Activated CD4-positive, CD25-positive, alpha-beta regulatory T cell treated with anti-CD3 and anti-CD28 coated beads, Interleukin-2, amount 50 U/mL, for 16 hours (primary cell): ENCODE data around the gene HES5.
"Not testable (repeated sequence)": the region's sequence is repeated elsewhere in the genome, so short reads cannot be mapped to it uniquely, and the experiment has no call there.

ENCODE experiments used
- DNase-seq: peaks from one replicate; pipeline ENCODE4 v3.0.0-alpha.2; 2020; ENCODE audit warnings: low read depth, low spot score

Gene HES5

DNA sequence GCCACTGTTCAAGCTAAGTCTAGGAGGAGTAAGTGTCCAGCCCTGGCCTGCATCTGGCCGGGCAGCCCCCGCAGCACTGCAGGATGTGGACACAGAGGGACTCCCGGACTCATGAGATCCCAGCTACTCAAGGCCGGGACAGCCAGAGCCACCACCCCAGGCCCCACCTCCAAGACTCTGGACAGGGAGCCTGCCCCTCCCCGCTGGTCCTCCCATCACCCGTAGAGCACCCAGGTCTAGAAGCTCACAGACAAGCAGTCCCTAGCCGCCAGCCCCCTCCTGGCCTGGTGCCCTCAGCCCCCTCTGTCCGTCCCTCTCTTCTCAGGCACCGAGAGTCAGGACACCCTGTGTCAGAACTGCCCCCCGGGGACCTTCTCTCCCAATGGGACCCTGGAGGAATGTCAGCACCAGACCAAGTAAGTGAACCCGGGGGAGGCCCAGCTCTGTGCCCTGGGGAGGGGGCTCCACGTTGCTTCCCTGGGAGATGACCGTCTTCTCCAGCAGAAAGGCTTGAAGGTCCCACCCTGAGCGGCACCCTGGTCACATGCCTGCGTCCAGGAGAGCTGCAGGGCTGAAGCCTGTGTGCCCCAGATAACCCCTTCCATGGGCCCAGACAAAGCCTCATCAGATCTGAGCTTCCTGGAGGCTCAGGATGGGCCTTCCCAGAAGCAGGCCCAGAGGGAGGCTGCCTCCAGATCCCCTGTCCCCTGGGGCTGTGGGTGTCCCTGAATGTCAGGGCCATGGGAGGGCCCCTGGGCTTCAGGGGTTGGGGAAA lies 30.4 kb upstream of the HES5 start:
- DNase-seq = no peak

DNA sequence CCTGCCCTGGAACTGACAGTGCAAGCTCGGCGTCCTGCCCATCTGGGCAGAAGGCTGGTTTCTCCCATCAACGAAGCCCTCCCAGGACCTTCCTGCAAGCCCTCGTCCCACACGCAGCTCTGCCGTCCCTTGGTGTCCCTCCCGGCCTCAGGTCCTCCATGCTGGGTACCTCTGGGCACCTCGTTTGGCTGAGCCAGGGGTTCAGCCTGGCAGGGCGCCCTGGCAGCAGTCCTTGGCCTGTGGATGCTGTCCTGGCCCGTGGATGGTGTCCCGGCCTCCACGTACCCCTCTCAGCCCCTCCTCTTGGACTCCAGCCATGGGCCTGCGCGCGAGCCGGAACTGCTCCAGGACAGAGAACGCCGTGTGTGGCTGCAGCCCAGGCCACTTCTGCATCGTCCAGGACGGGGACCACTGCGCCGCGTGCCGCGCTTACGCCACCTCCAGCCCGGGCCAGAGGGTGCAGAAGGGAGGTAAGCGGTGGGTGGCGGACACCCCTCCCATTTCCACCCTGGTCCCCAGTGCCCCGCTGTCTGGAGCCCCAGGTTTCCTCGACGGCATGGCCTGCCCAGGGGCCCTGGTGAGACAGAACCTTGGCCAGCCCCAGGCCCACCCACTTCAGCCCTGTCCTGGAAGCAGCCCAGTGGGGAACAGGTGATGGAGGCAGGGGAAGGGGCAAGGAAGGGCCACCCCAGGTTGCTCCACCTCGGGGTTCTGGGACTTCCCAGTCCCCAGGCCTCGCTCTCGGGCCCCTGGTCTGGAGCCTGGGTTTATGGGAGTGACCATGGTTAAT lies 29.6 kb upstream of the HES5 start:
- no peak for DNase-seq

DNA sequence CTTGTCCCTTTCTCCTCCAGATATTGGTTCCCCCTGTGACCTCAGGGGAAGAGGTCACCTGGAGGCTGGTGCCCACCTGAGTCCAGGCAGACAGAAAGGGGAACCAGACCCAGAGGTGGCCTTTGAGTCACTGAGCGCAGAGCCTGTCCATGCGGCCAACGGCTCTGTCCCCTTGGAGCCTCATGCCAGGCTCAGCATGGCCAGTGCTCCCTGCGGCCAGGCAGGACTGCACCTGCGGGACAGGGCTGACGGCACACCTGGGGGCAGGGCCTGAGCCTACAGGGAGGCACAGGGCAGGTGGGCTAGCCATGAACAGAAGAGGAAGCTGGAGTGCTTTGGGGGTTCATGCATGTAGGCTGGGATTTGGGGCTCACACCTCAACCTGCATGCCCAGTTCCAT lies 28.8 kb upstream of the HES5 start:
- no peak for DNase-seq

DNA sequence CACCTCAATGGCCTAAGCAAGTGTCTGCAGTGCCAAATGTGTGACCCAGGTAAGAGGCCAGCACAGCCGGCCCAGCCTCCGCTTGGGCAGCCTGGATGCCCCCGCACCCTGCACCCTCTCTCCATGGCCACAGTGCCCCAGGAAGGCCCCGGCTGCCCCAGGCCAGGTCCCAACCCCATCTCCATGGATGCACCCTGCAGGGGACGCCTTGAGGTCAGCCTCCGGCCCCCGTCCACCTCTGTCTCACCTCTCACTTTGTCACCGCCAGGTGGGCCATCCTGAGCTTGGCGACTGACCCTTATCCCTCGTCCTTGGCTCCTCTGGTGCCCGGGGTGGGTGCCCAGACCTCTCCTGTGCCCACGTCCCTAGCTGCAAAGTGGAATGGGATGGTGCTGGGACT lies 28.4 kb upstream of the HES5 start:
- DNase-seq = no peak

DNA sequence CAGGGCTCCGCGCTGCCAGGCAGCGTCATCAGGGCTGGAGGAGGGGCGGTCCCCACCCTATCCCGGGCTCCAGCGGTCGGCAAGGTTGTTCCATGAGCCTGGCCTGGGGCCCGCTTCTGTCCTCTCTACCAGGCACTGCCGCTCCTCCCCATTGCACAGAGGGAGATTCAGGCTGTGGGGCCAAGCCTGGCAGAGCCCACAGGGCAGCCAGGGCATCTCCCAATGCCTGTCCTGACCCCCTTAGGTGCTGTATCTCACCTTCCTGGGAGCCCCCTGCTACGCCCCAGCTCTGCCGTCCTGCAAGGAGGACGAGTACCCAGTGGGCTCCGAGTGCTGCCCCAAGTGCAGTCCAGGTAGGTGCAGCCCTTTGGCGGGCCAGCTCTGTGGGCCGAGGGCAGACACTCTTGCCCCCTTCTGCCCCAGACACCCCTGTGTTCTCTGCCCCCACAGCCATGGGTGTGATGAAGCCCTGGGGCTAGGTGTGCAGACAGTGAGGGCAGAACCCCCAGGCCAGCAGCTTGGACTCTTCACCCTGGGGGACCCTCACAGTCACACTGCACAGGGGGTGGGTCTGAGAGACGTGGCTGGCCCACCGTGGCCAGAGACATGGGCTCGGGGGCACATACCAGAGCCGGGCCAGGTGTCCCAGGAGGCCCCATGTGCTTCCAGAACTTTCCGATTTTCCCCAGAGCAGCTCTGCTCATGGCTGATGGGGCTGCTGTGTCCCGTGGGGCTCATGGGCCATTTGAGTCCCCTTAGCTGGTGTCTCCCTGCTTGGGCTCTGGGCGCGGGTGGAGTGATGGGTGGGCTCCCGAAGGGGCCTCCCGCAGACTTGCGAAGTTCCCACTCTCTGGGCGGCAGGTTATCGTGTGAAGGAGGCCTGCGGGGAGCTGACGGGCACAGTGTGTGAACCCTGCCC lies 27.7 kb upstream of the HES5 start:
- no peak for DNase-seq

DNA sequence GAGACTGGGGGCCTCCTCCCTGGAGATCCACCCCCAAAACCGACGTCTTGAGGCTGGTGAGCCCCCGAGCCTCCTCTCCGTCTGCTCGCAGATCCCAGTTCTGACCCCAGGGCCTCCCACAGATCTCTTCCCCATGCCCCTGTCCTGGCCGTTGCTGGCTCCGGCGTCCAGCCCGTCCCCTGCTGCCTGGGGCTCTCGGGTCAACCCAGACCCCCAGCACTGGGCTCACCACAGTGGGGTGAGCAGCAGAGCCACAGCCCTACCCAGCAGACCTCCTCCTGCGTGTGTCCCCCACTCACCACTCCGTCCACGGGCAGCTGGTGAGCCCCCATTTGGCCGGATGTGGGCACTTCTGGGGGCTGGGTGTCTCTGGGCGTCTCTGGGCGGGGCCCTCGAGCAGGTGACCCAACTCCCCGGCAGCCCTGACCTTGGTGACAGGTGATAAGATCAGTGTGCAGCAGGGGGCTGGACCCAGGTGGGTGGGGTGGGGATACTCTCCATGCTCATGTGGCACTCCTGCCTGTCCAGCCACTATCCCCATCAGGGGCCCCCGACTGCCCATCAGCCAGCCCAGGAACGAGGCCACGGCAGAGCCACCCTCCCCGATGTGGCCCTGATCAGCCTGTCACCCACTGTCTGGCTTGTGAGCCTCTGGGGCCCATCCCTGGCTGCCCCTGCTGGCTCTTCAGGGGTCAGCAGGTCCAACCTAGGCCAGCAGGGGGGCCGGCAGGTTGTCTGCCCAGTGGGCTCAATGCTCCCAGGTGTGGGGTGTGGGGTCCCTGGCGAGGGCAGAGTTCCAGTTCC lies 26.8 kb upstream of the HES5 start:
- no peak for DNase-seq

DNA sequence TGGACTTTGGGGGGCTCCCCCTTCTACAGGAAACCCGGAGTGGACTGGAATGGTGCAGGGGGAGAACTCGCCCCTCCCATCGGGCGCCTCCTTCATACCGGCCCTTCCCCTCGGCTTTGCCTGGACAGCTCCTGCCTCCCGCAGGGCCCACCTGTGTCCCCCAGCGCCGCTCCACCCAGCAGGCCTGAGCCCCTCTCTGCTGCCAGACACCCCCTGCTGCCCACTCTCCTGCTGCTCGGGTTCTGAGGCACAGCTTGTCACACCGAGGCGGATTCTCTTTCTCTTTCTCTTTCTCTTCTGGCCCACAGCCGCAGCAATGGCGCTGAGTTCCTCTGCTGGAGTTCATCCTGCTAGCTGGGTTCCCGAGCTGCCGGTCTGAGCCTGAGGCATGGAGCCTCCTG lies 26.2 kb upstream of the HES5 start, which contains the start of gene TNFRSF14:
TNFRSF14 (plus strand) TSS at position 95 of the 401 bp plus-strand sequence; CDS start at position 389, 294 bp downstream.
- peak; percentile 55 for DNase-seq

DNA sequence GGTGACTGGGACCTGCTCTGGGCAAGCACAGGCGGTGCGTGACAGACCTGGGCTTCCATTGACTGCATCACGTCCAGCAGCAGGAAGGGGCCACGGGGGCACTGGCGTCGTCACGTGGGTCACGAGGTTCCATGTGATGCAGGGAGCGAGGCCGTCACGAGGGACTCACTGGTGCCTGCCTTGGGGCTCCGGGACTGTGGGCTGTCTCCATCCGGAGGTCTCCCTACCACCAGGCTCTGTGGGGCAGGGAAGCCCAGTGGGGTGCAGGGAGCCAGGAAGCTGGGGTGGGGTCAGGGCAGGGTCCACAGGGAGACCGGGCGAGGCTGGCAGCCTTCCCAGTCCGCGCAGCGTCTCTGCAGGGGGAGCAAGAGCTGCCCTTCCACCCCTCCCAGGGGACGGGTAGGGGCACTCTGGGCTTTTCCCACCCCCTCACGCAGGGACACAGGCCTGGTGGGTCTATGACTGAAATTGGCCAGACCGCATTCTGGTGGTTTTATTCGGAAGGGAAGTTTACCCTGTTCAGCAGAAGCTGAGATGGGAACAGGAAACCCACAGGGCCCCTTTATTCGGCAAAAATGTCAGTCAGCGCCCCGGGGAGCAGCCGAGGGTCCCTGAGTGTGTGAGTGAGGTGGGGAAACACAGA lies 25.7 kb upstream of the HES5 start:
- DNase-seq = peak; percentile 44

DNA sequence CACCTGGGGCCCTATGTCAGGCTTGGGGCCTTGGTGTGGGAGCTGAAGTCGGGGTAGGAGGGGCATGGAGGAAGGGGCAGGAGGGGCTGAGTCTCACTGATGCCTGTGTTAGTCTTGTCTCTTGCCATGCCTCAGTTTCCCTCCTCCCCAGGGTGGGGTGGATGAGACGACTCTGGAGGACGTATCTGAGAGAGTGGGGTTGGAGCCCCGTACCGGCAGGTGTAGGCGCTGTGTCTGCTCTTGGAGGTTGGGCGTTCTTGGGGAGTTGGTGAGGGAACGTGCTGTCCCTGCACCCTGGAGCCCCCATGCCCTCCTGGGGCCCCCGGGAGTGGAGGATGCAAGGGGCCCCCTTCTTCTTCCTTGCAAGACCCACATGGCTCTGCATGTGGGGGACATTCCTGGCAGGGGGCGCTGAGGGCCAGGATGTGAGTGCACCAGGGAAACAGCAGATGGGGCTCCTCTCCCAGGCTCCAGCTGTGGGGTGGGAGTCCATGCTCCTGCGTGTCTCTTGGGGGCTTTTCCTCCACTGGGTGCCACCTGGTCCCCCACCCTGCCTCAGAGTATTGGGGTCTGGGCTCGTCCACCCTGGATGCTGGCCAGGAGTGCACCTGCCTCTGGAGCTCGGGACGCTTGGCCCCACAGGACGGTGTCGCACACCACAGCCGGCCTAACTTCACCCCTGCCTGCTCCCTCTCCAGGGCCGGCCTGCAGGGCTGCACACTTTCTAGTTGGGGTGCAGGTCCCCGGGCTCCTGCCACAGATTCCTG lies 24.7 kb upstream of the HES5 start:
- DNase-seq = no peak

DNA sequence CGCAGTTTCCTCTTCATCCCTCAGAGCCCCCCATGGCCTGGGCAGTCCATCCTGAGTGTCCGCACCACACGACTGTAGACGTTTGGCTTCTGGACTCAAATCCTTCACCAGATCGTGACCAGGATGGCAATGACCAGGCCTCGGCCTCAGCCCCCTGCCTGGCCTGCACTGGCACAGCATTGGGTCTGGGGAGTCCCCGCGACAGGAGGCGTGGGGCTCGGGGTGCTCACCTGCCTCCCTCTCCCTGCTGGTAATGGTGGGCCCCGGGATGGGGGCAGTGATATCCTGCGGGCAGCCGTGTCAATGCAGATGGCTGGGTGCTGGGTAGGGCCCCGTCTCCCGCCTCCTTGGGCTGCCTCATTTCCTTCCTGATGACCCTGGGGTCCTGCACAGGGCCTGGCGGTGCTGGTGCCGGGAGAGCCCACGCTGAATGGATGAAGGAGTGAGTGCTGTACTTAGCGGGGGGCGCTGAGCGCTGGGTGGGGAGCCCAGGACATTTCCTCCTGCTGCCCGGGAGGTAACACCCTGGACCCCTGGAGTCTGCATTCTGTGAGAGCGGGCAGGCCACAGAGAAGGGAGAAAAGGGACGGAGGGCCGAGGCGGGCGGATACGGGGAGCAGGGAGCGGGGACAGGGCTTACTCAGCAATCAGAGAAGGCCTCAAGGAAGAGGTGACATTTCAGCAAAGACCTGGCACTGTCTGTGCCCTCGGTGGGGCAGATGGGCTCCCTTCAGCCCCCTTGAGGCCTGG lies 24.0 kb upstream of the HES5 start:
- DNase-seq = no peak

DNA sequence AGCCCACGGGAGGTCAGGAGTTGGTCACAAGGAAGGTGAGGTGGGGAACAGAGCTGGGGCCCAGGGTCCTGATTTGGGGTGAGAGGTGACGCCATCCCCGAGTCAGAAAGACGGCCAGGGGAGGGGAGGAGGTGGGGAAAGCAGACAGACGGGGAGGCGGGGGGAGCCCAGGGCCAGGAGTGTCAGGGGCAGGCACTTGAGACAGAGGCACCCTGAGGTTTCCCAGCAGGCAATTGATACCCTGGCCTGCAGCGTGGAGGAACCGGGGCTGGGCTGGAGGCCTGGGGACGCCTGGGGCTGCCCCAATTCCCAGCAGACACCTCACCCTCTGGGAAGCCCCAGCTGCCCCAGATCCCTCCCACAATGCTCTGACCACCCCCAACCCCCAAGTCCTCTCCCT lies 23.0 kb upstream of the HES5 start:
- DNase-seq = not testable (repeated sequence)

DNA sequence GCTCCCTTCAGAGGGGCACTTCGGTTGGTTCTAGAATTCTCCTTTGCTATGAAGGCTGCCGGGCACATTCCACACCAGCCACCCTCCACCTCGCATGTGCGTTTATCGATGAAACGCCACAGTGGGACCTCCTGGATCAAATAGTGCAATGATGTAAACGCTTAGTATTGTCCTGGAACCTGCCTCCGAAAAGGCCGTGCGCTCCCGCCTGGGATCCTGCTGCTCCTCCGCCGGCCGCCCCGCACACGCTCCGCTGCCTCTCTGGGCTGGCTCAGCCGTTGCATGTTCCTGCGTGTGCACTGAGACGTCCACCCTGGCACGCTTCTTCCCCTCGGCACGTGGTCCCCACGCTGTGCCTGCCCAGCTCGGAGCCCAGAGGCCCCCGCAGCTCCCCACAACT lies 22.1 kb upstream of the HES5 start:
- no peak for DNase-seq

DNA sequence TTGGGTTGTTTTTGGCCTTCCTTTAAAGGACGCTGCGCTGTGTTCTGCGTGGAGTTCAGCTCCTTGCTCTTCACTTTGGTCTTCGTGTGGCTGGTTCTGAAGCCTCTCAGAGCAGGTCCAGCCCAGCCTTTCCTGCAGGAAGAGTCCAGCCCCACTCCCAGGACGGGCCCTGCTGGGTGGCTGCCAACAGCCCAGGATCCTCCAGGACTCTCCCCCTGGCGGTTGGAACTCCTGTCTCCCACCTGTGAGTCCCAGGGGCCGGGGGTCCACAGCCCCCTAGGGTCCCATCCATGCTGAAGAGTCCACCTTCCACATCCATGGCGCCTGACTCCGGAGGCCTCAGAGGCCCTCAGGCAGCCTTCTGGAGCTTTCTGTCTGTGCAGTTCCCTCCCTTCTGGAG lies 21.5 kb upstream of the HES5 start:
- DNase-seq = not testable (repeated sequence)

DNA sequence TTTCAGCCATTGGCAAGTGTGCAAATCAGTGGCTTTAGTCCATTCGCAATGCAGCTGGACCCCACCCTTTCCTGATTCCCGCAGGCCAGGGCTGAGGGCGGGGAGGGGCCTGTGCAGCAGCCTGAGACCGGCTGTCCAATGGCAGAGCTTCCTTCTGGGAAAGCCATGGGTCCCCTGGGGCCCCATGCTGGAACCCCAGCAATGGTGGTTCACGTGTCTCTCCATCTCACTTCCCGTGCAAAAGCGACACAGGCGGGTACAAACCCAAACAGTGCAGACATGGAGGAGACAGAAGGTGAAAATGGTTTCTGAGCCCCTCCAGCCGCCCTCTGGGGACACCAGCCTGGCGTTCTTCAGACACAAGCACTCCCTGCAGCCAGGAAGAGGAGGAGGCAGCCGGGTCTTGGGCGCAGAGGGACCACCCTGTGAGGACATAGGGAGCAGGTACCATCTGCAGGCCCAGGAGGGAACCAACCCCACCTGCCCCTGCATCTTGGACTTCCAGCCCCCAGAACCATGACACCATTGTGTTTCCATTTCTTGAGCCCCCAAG lies 20.3 kb upstream of the HES5 start:
- DNase-seq = not testable (repeated sequence)

DNA sequence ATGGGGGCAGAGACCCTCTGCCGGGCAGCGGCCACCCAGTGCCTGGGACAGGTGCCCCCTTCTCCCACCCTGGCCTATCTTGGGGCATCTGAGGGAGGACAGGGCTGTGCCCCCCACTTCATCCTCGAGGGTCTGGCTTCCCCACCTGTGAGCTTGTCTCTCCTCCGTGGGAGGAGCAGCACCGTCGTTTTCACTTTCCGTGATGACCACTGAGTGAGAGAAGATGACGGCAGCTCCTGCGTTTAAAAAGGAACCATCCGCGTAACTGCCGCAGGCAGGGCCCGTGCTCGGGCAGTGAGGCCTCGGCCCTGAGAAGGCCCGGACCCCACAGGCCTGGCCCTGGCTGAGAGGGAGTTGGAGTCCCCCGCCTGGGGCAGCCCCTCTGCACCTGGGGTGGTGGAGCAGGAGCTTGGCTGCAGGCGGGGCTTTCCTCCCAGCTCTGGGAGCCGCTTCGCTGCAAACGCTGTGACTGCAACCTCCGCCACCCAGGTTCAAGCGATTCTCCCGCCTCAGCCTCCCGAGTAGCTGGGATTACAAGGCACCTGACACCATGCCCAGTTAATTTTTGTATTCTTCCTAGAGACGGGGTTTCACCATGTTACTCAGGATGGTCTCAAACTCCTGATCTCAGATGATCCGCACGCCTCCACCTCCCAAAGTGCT lies 19.4 kb upstream of the HES5 start:
- not testable (repeated sequence) for DNase-seq

DNA sequence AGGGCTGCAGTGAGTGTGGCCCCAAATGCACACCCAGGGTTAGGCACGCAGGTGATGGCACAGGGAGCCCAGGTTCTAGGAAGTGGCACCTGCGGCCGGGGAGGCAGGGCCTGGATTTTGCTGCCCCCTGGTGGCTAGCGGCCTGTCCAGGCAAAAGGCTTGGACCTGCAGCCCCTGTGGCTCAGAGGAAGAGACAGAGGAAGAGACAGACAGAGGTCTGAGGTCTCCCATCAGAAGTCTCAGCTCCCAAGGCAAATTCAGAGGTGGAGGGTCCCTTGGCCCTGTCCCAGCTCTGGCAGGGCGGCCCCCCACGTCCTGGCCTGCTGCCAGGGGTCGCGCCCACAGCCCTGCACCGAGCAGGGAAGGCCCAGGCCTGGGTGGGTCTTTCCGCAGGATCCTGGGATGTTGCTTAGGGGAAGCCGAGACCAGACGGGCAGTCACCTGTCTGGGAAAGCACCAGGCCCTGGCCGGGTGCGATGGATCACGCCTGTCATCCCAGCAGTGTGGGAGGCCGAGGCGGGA lies 18.1 kb upstream of the HES5 start:
- DNase-seq = peak; percentile 69

DNA sequence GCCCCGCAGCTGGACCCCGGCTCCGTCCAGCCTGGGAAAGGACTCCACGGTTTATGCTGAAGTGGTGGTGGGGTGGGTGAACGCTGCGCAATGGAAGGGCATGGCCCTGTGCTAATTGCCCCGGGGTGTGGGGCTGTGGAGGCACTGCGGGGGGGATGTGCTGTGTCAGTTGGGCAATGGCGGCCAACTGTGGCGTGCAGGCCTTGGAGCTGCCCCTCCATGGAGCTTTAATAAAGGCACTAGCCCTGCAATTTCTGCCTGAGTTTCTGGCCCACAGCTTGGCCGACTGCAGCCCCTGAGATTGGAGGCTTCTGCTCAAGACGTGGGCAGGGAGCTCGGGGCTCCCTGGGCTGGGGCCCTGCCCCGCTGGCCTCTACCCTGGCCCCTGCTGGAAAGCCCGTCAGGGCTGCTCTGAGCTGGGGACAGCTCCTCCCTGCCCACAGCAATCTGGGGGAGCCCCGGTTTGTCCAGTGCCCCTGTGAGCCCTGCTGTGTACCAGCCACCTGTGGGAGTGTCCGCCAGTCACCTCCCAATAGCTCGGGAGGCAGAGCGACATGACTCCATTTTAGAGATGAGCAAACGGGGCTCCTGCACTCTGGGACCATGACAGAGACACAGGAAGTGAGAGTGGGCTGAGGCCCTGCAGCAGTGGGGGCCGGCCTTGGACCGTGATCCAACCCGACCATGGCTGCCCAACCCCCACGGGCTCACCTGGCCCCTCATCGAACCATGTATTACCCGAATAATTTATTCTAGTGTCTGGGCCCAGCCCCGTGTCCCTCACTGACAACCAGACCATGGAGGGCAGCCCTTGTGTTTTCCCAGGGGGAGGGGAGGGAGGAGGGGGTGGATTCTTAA lies 17.4 kb upstream of the HES5 start:
- DNase-seq = no peak
